Chondrocyte (in vitro differentiated cells): ENCODE data around the gene P4HB. TPM values are rescaled to one million over a fixed set of nuclear protein-coding genes. Genes with fewer than 3 reads are reported as not detected.

Experiments used
- DNase-seq: peaks from one replicate; pipeline ENCODE4 v3.0.0; 2021; ENCODE audit warnings: mixed read lengths, low spot score
- H3K27ac Mint-ChIP-seq: one replicate; pipeline ENCODE4 v1.8.0; 2021; ENCODE audit warnings: mild to moderate bottlenecking, moderate library complexity, mixed read lengths; ENCODE audit not compliant: unreplicated experiment
- H3K27me3 Mint-ChIP-seq: 2 replicates; pipeline ENCODE4 v1.8.0; 2021; ENCODE audit warnings: low read depth, mixed read lengths
- H3K36me3 Mint-ChIP-seq: 2 replicates; pipeline ENCODE4 v1.8.0; 2021; ENCODE audit warnings: low read depth, mixed read lengths
- H3K4me1 Mint-ChIP-seq: 2 replicates; pipeline ENCODE4 v1.8.0; 2021; ENCODE audit warnings: low read depth, mild to moderate bottlenecking, mixed read lengths
- H3K4me3 Mint-ChIP-seq: one replicate; pipeline ENCODE4 v1.8.0; 2021; ENCODE audit warnings: mild to moderate bottlenecking, moderate library complexity, mixed read lengths; ENCODE audit not compliant: unreplicated experiment
- H3K9me3 Mint-ChIP-seq: 2 replicates; pipeline ENCODE4 v1.8.0; 2021; ENCODE audit warnings: low read depth, mixed read lengths
- total RNA-seq: library from RNA; stranded (reverse); gene quantifications from 3 replicates; pipeline ENCODE4 v1.2.1, GENCODE V29; 2021
- TF ChIP-seq, protein P1 (sequence below): fragments of 200-600 bp; sonication (generic); IDR thresholded peaks from 2 replicates; pipeline ENCODE4 v1.5.0; 2021; ENCODE audit warnings: antibody characterized with exemption, mild to moderate bottlenecking, moderate library complexity

P4HB gene
- total RNA-seq, 1 donor from 2014 or later: 1,012 TPM

DNA sequence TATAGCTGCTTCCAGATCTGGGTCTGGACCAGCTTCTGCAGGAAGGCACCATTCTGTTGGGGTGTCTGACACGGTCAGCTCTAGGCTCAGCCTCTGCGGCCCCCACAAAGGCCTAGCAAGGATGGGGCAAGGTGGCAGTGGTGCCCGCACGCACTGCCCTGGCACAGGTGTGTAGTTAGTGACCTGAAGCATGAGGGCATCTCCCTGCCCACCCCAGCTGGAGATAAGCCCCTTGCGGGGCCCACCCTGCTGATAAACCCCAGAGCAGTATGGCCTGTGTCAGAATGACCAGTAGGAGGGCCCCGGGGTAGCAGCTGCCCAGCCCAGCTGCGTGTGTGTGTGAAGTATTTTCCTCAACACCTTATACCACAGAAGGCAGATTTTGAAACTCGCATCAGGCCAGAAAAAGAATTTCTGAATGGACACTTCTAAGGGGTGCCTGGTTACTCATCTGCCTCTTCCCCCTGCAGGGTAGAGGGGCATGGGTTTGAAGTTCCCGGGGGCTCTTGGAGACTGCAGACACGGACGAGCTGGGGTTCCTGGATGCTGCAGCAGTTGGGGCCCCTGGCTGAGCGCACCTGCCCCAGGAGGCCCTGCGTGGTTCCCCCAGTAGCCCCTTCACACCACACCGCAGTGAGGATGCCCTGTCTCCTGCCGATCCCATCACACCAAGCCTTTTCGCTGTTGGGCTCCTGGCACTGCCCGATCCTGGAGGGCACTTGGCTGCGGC lies 6.3 kb upstream of the P4HB start:
- H3K4me1 Mint-ChIP-seq: peaks cover 72% of the 10 kb centered on the region
- H3K4me3 Mint-ChIP-seq: no peak overlapping the region
- peaks cover 6% of the 10 kb centered on the region for H3K36me3 Mint-ChIP-seq
- H3K9me3 Mint-ChIP-seq: no peaks in the 10 kb centered on the region
- TF ChIP-seq, protein P1, sequence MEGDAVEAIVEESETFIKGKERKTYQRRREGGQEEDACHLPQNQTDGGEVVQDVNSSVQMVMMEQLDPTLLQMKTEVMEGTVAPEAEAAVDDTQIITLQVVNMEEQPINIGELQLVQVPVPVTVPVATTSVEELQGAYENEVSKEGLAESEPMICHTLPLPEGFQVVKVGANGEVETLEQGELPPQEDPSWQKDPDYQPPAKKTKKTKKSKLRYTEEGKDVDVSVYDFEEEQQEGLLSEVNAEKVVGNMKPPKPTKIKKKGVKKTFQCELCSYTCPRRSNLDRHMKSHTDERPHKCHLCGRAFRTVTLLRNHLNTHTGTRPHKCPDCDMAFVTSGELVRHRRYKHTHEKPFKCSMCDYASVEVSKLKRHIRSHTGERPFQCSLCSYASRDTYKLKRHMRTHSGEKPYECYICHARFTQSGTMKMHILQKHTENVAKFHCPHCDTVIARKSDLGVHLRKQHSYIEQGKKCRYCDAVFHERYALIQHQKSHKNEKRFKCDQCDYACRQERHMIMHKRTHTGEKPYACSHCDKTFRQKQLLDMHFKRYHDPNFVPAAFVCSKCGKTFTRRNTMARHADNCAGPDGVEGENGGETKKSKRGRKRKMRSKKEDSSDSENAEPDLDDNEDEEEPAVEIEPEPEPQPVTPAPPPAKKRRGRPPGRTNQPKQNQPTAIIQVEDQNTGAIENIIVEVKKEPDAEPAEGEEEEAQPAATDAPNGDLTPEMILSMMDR: no peak
- H3K27me3 Mint-ChIP-seq: no peaks in the 10 kb centered on the region
- H3K27ac Mint-ChIP-seq: peak overlapping the region; percentile 94
- no peak for DNase-seq

DNA sequence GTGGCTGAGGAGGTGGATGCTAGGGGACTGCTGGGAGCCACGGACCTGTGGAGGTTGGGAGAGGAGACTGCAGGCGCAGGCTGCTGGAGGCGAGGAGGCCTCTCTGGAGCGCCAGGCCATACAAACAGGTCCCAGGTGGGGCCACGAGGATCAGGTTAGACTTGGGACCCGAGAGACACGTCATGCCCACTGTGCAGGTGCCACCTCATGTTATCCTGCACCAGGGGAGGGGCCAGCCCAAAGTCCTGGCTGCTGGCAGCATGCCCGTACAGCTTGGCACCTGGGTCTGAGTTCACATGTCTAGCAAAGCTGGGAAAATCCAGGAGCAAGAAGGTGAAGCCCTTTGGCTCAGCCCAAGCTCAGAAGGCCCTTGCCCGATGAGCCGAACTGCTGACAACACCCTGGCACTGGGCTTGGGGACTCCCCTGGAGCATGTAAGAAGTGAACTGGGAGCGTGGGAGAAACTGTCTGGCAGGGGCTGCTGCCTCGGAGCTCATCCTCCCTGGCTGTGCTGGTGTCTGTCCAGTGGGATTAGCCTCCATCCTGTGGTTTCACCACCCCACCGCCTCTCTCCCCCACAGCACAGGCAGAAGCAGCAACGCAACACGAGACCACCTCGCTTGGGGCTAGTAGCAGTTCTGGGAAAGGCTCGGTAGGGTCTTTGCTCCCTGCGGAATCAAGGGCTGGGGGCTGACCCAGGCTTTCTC lies 5.6 kb upstream of the P4HB start:
- TF ChIP-seq, protein P1: no peak
- Mint-ChIP-seq H3K27ac (peak overlapping the region; percentile 74), H3K27me3 (no peaks in the 10 kb centered on the region), H3K4me1 (peaks cover 75% of the 10 kb centered on the region), H3K9me3 (no peaks in the 10 kb centered on the region), H3K36me3 (peaks cover 6% of the 10 kb centered on the region), H3K4me3 (no peak overlapping the region)
- no peak for DNase-seq

DNA sequence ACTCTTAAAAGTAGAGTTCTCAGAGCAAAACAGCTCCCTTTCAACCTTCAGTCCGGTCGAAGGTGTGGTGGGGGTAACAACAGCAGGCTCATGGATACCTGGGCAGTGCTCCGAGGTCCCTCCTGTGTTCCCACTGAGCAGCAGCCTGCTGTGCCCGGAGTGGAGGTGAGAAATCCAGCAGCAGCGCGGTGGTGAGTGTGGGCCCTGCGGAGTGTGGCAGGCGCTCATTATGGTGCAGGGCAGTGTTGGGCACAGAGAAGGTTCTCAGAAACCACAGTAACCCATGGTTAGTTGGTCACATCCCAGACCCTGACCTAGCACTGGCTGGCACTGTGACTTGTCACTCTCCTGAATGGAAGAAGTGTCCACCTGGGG lies 5.0 kb upstream of the P4HB start:
- Mint-ChIP-seq H3K4me1 (peaks cover 75% of the 10 kb centered on the region), H3K27me3 (no peaks in the 10 kb centered on the region), H3K4me3 (no peak overlapping the region)

DNA sequence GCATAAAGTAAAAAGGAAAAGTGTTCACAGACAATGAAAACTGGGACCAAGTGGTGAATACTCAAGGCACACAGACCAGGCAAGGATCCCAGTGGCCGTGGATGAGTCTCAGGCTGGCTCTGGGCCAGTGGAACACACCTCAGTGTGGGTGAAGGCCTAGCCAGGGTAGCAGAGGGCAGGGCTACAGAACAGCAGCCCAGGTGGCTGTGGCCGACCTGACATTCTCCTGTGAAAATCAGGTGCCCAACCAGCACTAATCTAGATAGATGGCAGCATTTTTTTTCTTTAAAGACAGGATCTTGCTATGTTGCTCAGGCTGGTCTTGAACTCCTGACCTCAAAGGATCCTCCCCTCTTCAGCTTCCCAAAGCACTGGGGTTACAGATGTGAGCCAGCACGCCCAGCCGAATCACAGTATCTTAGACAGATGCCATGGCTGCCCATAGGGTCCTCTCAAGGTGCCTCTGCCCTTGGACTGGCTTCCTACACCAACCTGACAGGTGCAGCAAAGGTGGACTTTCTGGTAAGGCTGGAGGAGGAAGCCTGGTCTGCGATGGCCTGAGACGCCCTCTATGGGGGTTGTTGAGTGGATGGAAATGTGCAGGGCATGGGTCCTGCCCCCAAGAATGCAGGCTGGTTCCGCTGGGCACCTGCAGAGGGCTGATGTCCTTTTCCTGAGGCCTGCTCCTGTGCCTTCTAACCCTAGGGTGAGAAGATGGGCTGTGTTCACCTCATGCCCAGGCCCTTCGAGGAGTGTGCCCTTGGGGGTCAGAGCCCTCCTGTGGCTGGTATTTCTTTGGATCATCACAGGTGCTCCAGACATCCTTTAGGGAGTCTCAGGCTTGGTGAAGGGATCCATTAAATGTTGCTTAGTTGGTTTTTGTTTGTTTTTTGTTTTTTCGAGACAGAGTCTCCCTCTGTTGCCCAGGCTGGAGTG lies 3.8 kb upstream of the P4HB start:
- H3K9me3 Mint-ChIP-seq: no peaks in the 10 kb centered on the region
- H3K36me3 Mint-ChIP-seq: peaks cover 7% of the 10 kb centered on the region
- peaks cover 71% of the 10 kb centered on the region for H3K4me1 Mint-ChIP-seq
- no peaks in the 10 kb centered on the region for H3K27me3 Mint-ChIP-seq
- no peak for DNase-seq
- H3K4me3 Mint-ChIP-seq: no peak overlapping the region
- H3K27ac Mint-ChIP-seq: peak overlapping the region; percentile 91
- TF ChIP-seq, protein P1: no peak

More for the DNA sequence above, 5.0 kb upstream of the P4HB start:
- Mint-ChIP-seq H3K27ac (peak overlapping the region; percentile 74), H3K36me3 (peaks cover 6% of the 10 kb centered on the region), H3K9me3 (no peaks in the 10 kb centered on the region)
- no peak for DNase-seq
- TF ChIP-seq, protein P1: no peak
